ENCODE data around the gene SCN1A. TPM values are rescaled to one million over a fixed set of nuclear protein-coding genes. Genes with fewer than 3 reads are reported as not detected.
A peak's percentile ranks its signal among the peaks of the same experiment; 100 is the strongest.

The SCN1A gene
- total and polyA plus RNA-seq, 2 of the 13 experiments (the other 11 are each of a cell fraction or from before 2014, with no cell fraction given), result 19.9 to 39.4 TPM

DNA sequence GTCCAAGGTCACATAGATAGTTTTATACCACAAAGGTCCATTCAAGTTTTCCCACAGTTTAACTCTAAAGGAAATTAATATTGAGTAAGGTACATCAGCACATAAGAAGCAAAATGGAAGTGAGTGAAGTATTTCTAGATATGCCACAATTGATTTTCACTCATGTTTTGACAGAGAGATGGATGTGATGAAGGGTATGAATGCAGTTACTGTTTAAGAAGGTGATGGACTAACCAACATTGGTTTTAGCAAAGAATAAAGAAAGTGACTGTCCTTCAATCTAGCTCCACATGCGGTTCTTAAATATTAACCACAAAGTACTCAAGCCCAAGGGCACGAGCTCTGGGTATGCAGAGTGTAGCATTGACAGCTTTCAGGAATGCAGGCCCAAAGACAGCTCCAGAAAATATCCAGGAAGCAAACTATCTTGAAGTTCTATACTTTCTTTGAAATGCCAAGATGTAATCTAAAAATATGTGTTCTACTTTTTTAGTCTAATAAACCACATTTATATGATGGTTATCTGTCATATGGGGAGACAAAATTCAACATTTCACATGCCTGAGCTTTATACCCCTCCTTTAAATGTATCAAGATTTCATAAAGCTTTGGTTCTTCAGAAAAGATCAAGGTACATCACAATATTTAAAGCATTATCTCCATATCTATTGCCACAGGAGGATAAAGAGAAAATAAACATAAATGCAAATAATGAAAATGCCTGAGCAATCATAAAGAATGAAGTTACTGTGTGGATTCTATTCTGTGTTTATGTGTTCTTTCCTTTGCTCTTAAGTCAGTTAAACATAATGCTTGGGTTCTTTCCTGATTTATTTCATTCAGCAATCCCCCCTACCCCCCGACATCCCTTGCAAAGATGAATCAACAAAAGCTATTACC, 6.7 kb upstream of the SCN1A start (continued):
- TF ChIP-seq ZBTB10 (CRISPR knock-in tag; IDR thresholded peaks at IDR 0.05; ENCODE audit: borderline replicate concordance), result 0 out of 2 replicates have a peak, but pooled peaks have one; percentile 18
- TF ChIP-seq FOXP4 (CRISPR knock-in tag; IDR thresholded peaks at IDR 0.05), result peak; percentile 94
- TF ChIP-seq ZNF34 (CRISPR knock-in tag; IDR thresholded peaks at IDR 0.05; ENCODE audit: borderline replicate concordance), result 0 out of 2 replicates have a peak, but pooled peaks have one; percentile 48
- TF ChIP-seq HOXD1 (CRISPR knock-in tag; IDR thresholded peaks at IDR 0.05), result peak; percentile 100
- TF ChIP-seq FOSL2 (CRISPR knock-in tag; IDR thresholded peaks at IDR 0.05), result peak; percentile 74
- peak; percentile 46; the same call in 1 of the 2 replicates for TF ChIP-seq ZNF205 (CRISPR knock-in tag; IDR thresholded peaks at IDR 0.05)
- TF ChIP-seq SUZ12 (IDR thresholded peaks at IDR 0.05; ENCODE audit: low read depth, low read length), result no peak
- TF ChIP-seq CREBL2 (CRISPR knock-in tag; IDR thresholded peaks at IDR 0.05; ENCODE audit: borderline replicate concordance), result no peak
- no peak; the same call in 1 of the 2 replicates for TF ChIP-seq ELF1 (CRISPR knock-in tag; IDR thresholded peaks at IDR 0.05)
- no peak for TF ChIP-seq NR1H2 (CRISPR knock-in tag; IDR thresholded peaks at IDR 0.05; ENCODE audit: borderline replicate concordance, low read depth)
- TF ChIP-seq, protein P1, sequence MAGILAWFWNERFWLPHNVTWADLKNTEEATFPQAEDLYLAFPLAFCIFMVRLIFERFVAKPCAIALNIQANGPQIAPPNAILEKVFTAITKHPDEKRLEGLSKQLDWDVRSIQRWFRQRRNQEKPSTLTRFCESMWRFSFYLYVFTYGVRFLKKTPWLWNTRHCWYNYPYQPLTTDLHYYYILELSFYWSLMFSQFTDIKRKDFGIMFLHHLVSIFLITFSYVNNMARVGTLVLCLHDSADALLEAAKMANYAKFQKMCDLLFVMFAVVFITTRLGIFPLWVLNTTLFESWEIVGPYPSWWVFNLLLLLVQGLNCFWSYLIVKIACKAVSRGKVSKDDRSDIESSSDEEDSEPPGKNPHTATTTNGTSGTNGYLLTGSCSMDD (CRISPR knock-in tag; IDR thresholded peaks at IDR 0.05), result no peak
- no peak; the same call in none of the 2 replicates for TF ChIP-seq ZNF503 (CRISPR knock-in tag; IDR thresholded peaks at IDR 0.05)
- TF ChIP-seq, protein P2, sequence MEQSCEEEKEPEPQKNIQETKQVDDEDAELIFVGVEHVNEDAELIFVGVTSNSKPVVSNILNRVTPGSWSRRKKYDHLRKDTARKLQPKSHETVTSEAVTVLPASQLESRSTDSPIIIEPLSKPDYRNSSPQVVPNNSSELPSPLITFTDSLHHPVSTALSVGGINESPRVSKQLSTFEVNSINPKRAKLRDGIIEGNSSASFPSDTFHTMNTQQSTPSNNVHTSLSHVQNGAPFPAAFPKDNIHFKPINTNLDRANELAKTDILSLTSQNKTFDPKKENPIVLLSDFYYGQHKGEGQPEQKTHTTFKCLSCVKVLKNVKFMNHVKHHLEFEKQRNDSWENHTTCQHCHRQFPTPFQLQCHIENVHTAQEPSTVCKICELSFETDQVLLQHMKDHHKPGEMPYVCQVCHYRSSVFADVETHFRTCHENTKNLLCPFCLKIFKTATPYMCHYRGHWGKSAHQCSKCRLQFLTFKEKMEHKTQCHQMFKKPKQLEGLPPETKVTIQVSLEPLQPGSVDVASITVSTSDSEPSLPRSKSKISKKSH (CRISPR knock-in tag; IDR thresholded peaks at IDR 0.05; ENCODE audit: borderline replicate concordance), result no peak
- TF ChIP-seq, protein P3, sequence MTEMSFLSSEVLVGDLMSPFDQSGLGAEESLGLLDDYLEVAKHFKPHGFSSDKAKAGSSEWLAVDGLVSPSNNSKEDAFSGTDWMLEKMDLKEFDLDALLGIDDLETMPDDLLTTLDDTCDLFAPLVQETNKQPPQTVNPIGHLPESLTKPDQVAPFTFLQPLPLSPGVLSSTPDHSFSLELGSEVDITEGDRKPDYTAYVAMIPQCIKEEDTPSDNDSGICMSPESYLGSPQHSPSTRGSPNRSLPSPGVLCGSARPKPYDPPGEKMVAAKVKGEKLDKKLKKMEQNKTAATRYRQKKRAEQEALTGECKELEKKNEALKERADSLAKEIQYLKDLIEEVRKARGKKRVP (CRISPR knock-in tag; IDR thresholded peaks at IDR 0.05), result no peak; a peak in 1 of 4 replicates
